Measurements from ENCODE around the gene HCFC1R1.

Gene HCFC1R1

DNA sequence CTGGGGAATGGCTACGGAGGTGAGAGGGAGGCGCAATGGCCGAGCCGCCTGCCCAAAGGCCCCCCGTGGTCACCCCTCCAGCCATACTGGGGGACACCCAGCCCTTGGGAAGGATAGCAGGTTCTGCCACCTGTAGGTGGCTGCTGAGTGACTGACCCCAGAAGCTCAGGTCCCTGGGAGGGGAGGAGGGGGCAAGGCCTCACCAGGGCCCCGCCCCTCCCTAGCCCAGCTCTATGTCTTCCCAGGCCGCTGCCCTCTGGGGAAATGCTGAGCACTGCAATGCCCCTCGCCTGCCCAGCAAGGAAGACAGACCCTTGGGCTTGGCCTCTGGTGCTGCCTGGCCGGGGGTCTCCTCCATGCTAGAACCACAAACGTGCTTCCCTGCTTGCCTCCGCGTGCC lies 22.4 kb downstream of the HCFC1R1 start:
- Histone ChIP-seq H3K27ac (ENCODE audit: low read depth, low read length) (no peak overlapping the region), H3K9ac (ENCODE audit: low read depth in 1 of 2, low read length in 2 of 2) (no peak overlapping the region), H3K27me3 (ENCODE audit: control insufficient read depth in 1 of 2, insufficient read depth in 2 of 2, low read length in 2 of 2) (no peaks in the 10 kb centered on the region), H3K4me3 (ENCODE audit: low read depth in 1 of 2, low read length in 2 of 2) (no peak overlapping the region), H3K9me3 (ENCODE audit: control insufficient read depth in 1 of 2, low read length in 2 of 2) (no peaks in the 10 kb centered on the region), H3K36me3 (ENCODE audit: control insufficient read depth in 1 of 2, insufficient read depth in 2 of 2, low read length in 2 of 2) (no peaks in the 10 kb centered on the region), H3K4me1 (ENCODE audit: control insufficient read depth in 1 of 2, insufficient read depth in 2 of 2, low read length in 2 of 2) (peaks cover 0 to 10% of the 10 kb centered on the region in 2 donors)

DNA sequence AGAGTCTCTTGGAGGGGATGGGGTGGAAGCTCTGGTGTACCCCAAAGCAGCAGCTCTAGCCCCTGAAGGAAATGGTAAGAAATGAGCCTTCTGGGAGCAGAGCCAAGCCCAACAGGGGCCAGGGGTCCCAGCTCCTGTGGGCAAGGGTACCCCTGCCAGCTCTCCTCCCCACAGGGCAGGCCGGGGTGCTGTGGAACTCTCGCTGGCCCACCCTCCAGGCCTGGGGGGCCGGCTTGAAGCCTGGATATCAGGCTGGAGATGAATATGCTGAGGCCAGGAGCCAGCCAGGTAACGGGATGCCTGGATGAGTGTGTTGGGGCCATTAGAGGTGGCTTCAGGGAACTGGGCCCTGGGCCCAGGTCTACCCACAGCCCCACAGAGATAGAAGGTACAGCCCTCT lies 23.2 kb downstream of the HCFC1R1 start:
- H3K4me3 ChIP-seq (ENCODE audit: low read depth in 1 of 2, low read length in 2 of 2) = no peak overlapping the region
- H3K27ac ChIP-seq (ENCODE audit: low read depth, low read length) = no peak overlapping the region
- H3K36me3 ChIP-seq (ENCODE audit: control insufficient read depth in 1 of 2, insufficient read depth in 2 of 2, low read length in 2 of 2) = no peaks in the 10 kb centered on the region
- peaks cover 0 to 4% of the 10 kb centered on the region in 2 donors for H3K4me1 ChIP-seq (ENCODE audit: control insufficient read depth in 1 of 2, insufficient read depth in 2 of 2, low read length in 2 of 2)
- H3K9me3 ChIP-seq (ENCODE audit: control insufficient read depth in 1 of 2, low read length in 2 of 2) = no peaks in the 10 kb centered on the region
- no peak overlapping the region for H3K9ac ChIP-seq (ENCODE audit: low read depth in 1 of 2, low read length in 2 of 2)
- H3K27me3 ChIP-seq (ENCODE audit: control insufficient read depth in 1 of 2, insufficient read depth in 2 of 2, low read length in 2 of 2) = no peaks in the 10 kb centered on the region

GRCh38 chr16:2999929-3000328 lies 23.8 kb downstream of the HCFC1R1 start:
- Histone ChIP-seq H3K27me3 (ENCODE audit: control insufficient read depth in 1 of 2, insufficient read depth in 2 of 2, low read length in 2 of 2) (no peaks in the 10 kb centered on the region), H3K4me3 (ENCODE audit: low read depth in 1 of 2, low read length in 2 of 2) (no peak overlapping the region), H3K36me3 (ENCODE audit: control insufficient read depth in 1 of 2, insufficient read depth in 2 of 2, low read length in 2 of 2) (no peaks in the 10 kb centered on the region), H3K9me3 (ENCODE audit: control insufficient read depth in 1 of 2, low read length in 2 of 2) (no peaks in the 10 kb centered on the region), H3K27ac (ENCODE audit: low read depth, low read length) (no peak overlapping the region), H3K4me1 (ENCODE audit: control insufficient read depth in 1 of 2, insufficient read depth in 2 of 2, low read length in 2 of 2) (peaks cover 0 to 4% of the 10 kb centered on the region in 2 donors), H3K9ac (ENCODE audit: low read depth in 1 of 2, low read length in 2 of 2) (no peak overlapping the region)

DNA sequence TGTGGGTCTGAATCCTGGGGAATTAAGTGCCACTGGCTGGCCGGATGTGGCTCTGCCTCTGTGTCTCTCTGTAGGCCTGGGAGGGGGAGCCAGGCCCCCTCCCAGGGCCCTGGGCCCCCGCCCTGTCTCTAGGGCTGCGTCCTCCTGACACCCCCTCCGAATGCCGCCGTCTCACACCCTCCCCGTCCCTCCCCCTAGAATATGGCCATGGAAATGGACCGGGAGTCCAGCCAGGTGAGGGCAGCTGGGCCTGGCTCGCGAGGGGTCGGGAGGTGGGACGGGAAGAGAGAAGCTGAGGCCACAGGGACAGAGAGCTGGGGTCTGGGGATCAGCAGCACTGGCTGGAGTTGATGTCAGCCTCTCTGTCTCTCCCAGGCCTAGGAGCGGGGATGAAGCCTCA lies 27.4 kb downstream of the HCFC1R1 start:
- H3K27me3 ChIP-seq (ENCODE audit: control insufficient read depth in 1 of 2, insufficient read depth in 2 of 2, low read length in 2 of 2) = no peaks in the 10 kb centered on the region
- no peaks in the 10 kb centered on the region for H3K9me3 ChIP-seq (ENCODE audit: control insufficient read depth in 1 of 2, low read length in 2 of 2)
- no peaks in the 10 kb centered on the region for H3K4me1 ChIP-seq (ENCODE audit: control insufficient read depth in 1 of 2, insufficient read depth in 2 of 2, low read length in 2 of 2)
- H3K36me3 ChIP-seq (ENCODE audit: control insufficient read depth in 1 of 2, insufficient read depth in 2 of 2, low read length in 2 of 2) = no peaks in the 10 kb centered on the region
- H3K27ac ChIP-seq (ENCODE audit: low read depth, low read length) = no peak overlapping the region
- no peak overlapping the region for H3K4me3 ChIP-seq (ENCODE audit: low read depth in 1 of 2, low read length in 2 of 2)
- no peak overlapping the region for H3K9ac ChIP-seq (ENCODE audit: low read depth in 1 of 2, low read length in 2 of 2)

GRCh38 chr16:2992383-2993081 lies 31.2 kb downstream of the HCFC1R1 start:
- no peaks in the 10 kb centered on the region for H3K4me1 ChIP-seq (ENCODE audit: control insufficient read depth in 1 of 2, insufficient read depth in 2 of 2, low read length in 2 of 2)
- H3K9ac ChIP-seq (ENCODE audit: low read depth in 1 of 2, low read length in 2 of 2) = no peak overlapping the region
- H3K9me3 ChIP-seq (ENCODE audit: control insufficient read depth in 1 of 2, low read length in 2 of 2) = no peaks in the 10 kb centered on the region
- no peaks in the 10 kb centered on the region for H3K27me3 ChIP-seq (ENCODE audit: control insufficient read depth in 1 of 2, insufficient read depth in 2 of 2, low read length in 2 of 2)
- no peak overlapping the region for H3K27ac ChIP-seq (ENCODE audit: low read depth, low read length)
- no peak overlapping the region for H3K4me3 ChIP-seq (ENCODE audit: low read depth in 1 of 2, low read length in 2 of 2)
- no peaks in the 10 kb centered on the region for H3K36me3 ChIP-seq (ENCODE audit: control insufficient read depth in 1 of 2, insufficient read depth in 2 of 2, low read length in 2 of 2)

- Histone ChIP-seq H3K9ac (ENCODE audit: low read depth in 1 of 2, low read length in 2 of 2) (no peak overlapping the region), H3K9me3 (ENCODE audit: control insufficient read depth in 1 of 2, low read length in 2 of 2) (no peaks in the 10 kb centered on the region), H3K4me1 (ENCODE audit: control insufficient read depth in 1 of 2, insufficient read depth in 2 of 2, low read length in 2 of 2) (no peaks in the 10 kb centered on the region), H3K27me3 (ENCODE audit: control insufficient read depth in 1 of 2, insufficient read depth in 2 of 2, low read length in 2 of 2) (no peaks in the 10 kb centered on the region), H3K27ac (ENCODE audit: low read depth, low read length) (no peak overlapping the region), H3K36me3 (ENCODE audit: control insufficient read depth in 1 of 2, insufficient read depth in 2 of 2, low read length in 2 of 2) (no peaks in the 10 kb centered on the region), H3K4me3 (ENCODE audit: low read depth in 1 of 2, low read length in 2 of 2) (no peak overlapping the region)
These were observed 32.0 kb downstream of the HCFC1R1 start for GRCh38 chr16:2991566-2992261.

DNA sequence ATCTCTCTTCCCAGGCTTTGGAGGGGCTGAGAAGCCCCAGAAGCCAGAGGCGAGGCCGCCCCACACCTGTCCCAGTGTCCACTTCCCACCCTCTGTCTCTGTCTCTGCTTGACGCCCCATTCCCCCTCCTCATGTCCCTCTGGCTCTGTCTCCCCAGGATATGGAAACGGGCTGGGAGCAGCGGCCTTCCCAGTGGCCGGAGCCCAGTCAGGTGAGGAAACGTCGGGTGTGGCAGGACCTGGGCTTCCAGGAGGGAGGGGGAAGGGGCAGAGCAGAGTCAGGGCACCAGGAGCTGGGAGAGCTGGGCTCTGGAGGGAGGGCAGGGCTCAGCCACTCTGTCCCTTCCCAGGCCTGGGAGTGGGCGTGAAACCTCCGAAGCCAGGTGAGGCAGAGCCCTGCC lies 32.9 kb downstream of the HCFC1R1 start:
- Histone ChIP-seq H3K9ac (ENCODE audit: low read depth in 1 of 2, low read length in 2 of 2) (no peak overlapping the region), H3K4me1 (ENCODE audit: control insufficient read depth in 1 of 2, insufficient read depth in 2 of 2, low read length in 2 of 2) (no peaks in the 10 kb centered on the region), H3K9me3 (ENCODE audit: control insufficient read depth in 1 of 2, low read length in 2 of 2) (no peaks in the 10 kb centered on the region), H3K27ac (ENCODE audit: low read depth, low read length) (no peak overlapping the region), H3K27me3 (ENCODE audit: control insufficient read depth in 1 of 2, insufficient read depth in 2 of 2, low read length in 2 of 2) (no peaks in the 10 kb centered on the region), H3K4me3 (ENCODE audit: low read depth in 1 of 2, low read length in 2 of 2) (no peak overlapping the region), H3K36me3 (ENCODE audit: control insufficient read depth in 1 of 2, insufficient read depth in 2 of 2, low read length in 2 of 2) (no peaks in the 10 kb centered on the region)

- H3K36me3 ChIP-seq (ENCODE audit: control insufficient read depth in 1 of 2, insufficient read depth in 2 of 2, low read length in 2 of 2) = no peaks in the 10 kb centered on the region
- no peak overlapping the region for H3K27ac ChIP-seq (ENCODE audit: low read depth, low read length)
- H3K4me1 ChIP-seq (ENCODE audit: control insufficient read depth in 1 of 2, insufficient read depth in 2 of 2, low read length in 2 of 2) = peaks cover 0 to 4% of the 10 kb centered on the region in 2 donors
- no peak overlapping the region for H3K4me3 ChIP-seq (ENCODE audit: low read depth in 1 of 2, low read length in 2 of 2)
- no peaks in the 10 kb centered on the region for H3K27me3 ChIP-seq (ENCODE audit: control insufficient read depth in 1 of 2, insufficient read depth in 2 of 2, low read length in 2 of 2)
- no peak overlapping the region for H3K9ac ChIP-seq (ENCODE audit: low read depth in 1 of 2, low read length in 2 of 2)
- no peaks in the 10 kb centered on the region for H3K9me3 ChIP-seq (ENCODE audit: control insufficient read depth in 1 of 2, low read length in 2 of 2)
These were observed 35.1 kb downstream of the HCFC1R1 start for GRCh38 chr16:2988590-2989099.

DNA sequence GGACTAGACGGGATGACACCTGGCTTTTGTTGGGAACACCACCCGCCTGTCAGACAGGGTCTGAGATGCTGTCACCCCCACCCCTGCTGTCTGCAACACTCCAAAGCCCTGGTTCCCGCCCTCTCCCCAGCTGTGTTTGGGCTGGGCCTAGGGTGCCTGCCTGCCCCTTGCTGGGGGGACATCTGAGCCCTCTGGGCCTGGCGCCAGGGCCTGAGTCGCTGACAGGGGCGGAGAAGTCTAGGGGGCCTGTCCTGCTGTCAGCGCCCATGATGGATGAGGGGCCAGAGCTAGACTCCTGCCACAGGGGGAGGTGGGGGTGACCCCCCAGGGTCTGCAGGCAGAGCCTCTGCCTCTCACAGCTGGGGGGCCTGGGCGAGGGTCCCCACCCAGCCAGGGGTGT lies 35.9 kb downstream of the HCFC1R1 start:
- Histone ChIP-seq H3K36me3 (ENCODE audit: control insufficient read depth in 1 of 2, insufficient read depth in 2 of 2, low read length in 2 of 2) (no peaks in the 10 kb centered on the region), H3K4me1 (ENCODE audit: control insufficient read depth in 1 of 2, insufficient read depth in 2 of 2, low read length in 2 of 2) (peaks cover 0 to 4% of the 10 kb centered on the region in 2 donors)

GRCh38 chr16:2987286-2987685 lies 36.5 kb downstream of the HCFC1R1 start:
- no peak overlapping the region for H3K4me3 ChIP-seq (ENCODE audit: low read depth in 1 of 2, low read length in 2 of 2)
- H3K9me3 ChIP-seq (ENCODE audit: control insufficient read depth in 1 of 2, low read length in 2 of 2) = no peaks in the 10 kb centered on the region
- H3K4me1 ChIP-seq (ENCODE audit: control insufficient read depth in 1 of 2, insufficient read depth in 2 of 2, low read length in 2 of 2) = peaks cover 0 to 4% of the 10 kb centered on the region in 2 donors
- H3K27ac ChIP-seq (ENCODE audit: low read depth, low read length) = no peak overlapping the region
- no peaks in the 10 kb centered on the region for H3K27me3 ChIP-seq (ENCODE audit: control insufficient read depth in 1 of 2, insufficient read depth in 2 of 2, low read length in 2 of 2)
- H3K36me3 ChIP-seq (ENCODE audit: control insufficient read depth in 1 of 2, insufficient read depth in 2 of 2, low read length in 2 of 2) = no peaks in the 10 kb centered on the region
- no peak overlapping the region for H3K9ac ChIP-seq (ENCODE audit: low read depth in 1 of 2, low read length in 2 of 2)

More for the DNA sequence above, 35.9 kb downstream of the HCFC1R1 start:
- no peak overlapping the region for H3K27ac ChIP-seq (ENCODE audit: low read depth, low read length)
- no peaks in the 10 kb centered on the region for H3K9me3 ChIP-seq (ENCODE audit: control insufficient read depth in 1 of 2, low read length in 2 of 2)
- H3K4me3 ChIP-seq (ENCODE audit: low read depth in 1 of 2, low read length in 2 of 2) = no peak overlapping the region
- H3K27me3 ChIP-seq (ENCODE audit: control insufficient read depth in 1 of 2, insufficient read depth in 2 of 2, low read length in 2 of 2) = no peaks in the 10 kb centered on the region
- H3K9ac ChIP-seq (ENCODE audit: low read depth in 1 of 2, low read length in 2 of 2) = no peak overlapping the region

Measured in duodenal mucosa (tissue), 2 donors.